HG03469 (cell line): ENCODE results near the gene PCBP3.

Experiments used
- ATAC-seq: cut with Tn5 transposase; IDR thresholded peaks from one replicate; pipeline ENCODE4 v1.9.1; 2021; ENCODE audit warnings: mild to moderate bottlenecking, moderate library complexity, moderate number of reproducible peaks; ENCODE audit not compliant: unreplicated experiment

Gene PCBP3

DNA sequence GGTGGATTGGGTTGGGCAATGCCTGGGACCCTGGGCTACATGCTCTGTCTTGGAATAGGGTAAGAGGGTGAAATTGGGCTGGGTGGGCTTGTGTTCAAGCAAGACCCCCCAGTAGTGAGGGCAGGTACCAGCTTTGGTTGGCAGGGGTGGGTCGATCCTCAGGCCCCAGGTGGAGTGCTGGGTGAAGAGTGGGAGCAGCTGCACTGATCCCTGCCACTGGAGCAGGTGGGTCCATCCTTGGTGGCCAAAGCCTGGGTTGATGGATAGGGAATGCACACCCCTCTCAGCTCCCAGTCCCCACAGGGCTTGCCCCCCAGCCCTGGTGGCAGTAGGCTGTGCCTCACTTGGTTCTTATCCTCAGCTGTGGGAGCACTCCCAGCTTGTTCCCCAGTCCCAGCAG is 135.2 kb downstream of the PCBP3 start:
- ATAC-seq = no peak

- ATAC-seq = no peak
These were observed 135.7 kb downstream of the PCBP3 start for GRCh38 chr21:45779226-45779625.

- ATAC-seq = no peak
These were observed 137.1 kb downstream of the PCBP3 start for GRCh38 chr21:45780647-45781046.

DNA sequence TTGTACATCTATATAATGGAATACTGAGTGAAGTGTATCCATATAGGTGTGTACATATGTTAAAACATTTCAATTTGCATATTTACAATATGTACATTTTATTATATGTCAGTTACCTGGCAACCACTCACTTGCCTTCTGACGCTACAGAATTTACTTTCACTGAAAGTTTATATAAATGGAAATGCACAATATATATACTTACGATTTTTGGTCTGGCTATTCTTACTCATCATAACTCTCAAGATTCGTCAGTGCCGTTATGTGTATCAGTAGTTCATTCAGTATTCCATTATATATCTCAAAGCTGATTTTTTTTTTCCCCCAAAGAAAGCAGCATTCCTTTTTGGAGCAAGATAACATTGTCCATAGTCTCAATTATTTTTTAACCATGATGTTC is 138.2 kb downstream of the PCBP3 start:
- no peak for ATAC-seq

- ATAC-seq = no peak
These were observed 143.1 kb downstream of the PCBP3 start for GRCh38 chr21:45786660-45787059.

DNA sequence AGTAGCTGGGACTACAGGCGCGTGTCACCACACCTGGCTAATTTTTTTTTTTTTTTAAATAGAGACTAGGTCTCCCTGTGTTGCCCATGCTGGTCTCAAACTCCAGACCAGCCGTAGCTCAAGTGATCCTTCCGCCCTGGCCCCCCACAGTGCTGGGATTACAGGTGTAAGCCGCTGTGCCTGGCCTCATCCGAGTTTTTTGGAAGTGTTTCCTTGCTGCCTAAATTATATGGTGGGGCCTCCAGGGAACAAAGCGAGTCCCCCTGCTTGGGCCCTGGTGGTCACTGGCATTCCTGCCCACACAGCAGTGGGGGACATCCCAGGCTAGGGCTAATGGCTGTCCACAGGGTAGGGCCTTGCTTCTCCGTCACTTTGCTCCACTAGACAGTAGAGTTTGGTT is 143.8 kb downstream of the PCBP3 start:
- no peak for ATAC-seq

GRCh38 chr21:45788198-45788597 is 144.7 kb downstream of the PCBP3 start:
- no peak for ATAC-seq

DNA sequence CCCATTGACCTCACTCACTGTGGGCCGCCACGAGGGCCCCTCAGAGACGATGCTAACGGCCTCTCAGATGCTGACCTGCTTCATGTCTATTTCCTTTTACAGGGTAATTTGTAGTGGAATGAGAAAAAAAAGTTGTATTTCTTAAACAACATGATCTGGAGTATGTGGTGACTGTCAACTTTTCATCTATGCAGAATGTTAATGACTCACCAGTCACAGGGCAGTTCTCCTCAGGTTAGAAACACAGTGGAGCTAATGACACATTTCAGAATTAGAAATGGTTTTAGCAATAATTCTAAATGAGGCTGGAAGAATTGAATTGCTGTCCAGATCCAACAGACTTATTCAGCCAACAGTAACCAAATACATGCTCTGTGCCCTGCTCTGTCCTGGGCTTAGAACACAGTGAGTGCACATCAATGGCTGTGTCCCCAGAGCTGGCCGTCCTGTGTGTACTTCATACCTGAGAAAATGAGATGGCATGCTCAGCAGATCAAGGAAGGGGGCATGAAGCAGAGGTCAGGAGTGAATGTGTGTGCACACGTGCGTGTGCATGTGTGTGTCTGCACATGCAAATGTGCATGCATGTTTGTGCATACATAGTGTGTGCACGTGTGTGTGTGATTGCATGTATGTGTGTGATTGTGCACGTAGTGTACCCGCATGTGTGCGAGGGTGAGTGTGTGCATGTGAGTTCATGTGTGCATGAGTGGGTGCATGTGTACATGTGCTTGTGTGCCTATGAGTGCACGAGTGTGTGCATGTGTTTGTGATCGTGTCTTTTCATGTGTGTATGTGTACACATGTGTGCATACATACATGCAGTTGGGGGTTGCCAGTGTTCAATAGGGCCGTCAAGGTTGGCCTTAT is 145.3 kb downstream of the PCBP3 start:
- ATAC-seq = no peak

DNA sequence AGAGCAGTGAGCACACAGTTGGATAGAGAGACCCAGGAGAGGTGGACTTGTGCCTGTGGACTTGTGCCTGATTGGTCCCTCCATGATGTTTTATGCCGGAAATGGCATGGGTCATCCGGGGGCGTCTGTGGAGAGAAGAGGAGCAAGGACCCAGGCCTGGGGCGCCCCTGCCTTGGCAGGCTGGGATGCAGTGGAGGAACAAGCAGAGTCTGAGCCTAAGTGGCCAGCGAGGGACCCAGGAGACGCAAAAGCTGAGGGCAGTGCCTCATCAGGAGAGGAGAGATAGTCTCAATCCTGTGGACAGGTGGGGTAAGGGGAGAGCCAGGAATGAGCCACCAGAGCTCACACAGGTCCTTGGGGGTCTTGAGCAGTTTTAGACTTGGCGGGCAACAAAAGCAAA is 146.9 kb downstream of the PCBP3 start:
- ATAC-seq = no peak

- no peak for ATAC-seq
These were observed 148.3 kb downstream of the PCBP3 start for GRCh38 chr21:45791562-45792418.

DNA sequence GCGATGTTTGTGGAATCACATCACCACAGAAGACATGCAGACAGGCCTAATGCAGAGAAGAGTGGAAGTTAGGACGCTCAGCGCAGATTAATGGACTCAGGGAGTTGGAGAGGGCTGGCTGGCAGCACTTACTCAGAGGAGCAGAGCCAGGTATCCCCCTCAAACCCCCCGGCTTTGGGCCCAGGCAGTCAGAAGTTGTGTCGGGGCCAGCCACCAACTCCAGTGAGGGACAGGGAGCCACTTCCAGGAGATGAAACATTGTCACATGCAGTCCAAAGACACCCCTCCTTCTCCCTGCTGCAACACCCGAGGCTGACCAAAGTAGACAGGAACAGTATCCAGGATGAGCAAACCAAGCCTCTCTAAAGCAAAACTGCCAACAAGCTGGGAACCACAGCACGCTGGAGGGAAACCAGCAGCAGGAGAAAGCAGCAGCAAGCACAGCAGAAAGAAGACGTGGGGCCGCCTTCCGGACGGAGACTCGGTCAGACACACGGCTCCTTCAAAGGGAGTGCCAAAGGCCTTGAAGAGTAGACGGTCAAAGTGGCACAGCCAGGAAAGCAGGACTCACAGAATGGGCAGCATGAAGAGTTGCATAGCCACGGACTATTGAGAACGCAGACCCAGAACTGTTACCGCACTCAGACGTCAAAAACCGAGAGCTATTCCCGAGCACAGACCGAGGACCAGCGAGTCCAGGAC is 149.3 kb downstream of the PCBP3 start:
- no peak for ATAC-seq

GRCh38 chr21:45794027-45794426 is 150.5 kb downstream of the PCBP3 start:
- ATAC-seq = no peak

GRCh38 chr21:45796003-45796402 is 152.5 kb downstream of the PCBP3 start:
- no peak for ATAC-seq

DNA sequence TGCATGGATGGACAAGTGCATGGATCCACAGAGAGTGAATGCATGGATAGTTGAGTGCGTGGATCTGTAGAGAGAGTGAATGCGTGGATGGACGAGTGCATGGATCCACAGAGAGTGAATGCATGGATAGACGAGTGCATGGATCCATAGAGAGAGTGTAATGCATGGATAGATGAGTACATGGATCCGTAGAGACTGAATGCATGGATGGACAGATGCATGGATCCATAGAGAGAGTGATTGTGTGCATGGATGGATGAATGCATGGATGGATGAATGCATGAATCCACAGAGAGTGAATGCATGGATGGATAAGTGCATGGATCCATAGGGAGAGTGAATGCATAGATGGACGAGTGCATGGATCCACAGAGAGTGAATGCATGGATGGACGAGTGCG is 153.8 kb downstream of the PCBP3 start:
- ATAC-seq = no peak

GRCh38 chr21:45799765-45800338 is 156.3 kb downstream of the PCBP3 start:
- no peak for ATAC-seq

DNA sequence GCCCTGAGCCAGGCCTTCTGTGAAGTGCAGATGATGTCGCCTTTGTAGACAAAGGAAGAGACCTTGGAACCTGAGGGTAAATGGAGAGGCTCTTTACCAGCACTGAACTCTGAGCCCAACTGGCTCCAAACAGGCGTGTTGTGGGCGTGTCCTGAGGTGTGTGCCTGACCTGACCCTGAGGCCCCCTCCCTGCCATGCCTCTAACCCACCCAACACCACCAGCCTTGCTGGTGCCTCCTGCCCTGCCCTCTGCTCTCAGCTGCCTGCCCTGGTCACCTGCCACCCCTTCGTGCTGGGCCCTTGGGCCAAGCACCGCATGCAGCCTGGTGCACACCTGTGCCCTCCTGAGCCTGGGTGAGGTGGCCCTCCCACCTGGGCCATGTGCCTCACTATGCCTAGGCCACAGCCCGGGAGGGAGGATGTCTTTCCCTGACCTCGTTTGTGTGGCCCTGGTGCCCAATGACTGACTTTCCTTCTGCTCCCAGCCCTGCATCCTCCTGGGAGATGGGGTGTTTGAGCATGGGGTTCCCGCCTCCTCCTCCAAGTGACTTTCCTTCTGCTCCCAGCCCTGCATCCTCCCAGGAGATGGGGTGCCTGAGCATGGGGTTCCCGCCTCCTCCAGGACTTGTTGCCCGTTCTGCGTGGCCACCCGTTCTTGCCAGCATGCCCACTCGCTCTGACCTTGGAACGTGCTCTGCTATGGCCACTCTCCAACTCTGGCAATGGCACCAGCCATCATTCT is 157.0 kb downstream of the PCBP3 start:
- ATAC-seq = no peak

DNA sequence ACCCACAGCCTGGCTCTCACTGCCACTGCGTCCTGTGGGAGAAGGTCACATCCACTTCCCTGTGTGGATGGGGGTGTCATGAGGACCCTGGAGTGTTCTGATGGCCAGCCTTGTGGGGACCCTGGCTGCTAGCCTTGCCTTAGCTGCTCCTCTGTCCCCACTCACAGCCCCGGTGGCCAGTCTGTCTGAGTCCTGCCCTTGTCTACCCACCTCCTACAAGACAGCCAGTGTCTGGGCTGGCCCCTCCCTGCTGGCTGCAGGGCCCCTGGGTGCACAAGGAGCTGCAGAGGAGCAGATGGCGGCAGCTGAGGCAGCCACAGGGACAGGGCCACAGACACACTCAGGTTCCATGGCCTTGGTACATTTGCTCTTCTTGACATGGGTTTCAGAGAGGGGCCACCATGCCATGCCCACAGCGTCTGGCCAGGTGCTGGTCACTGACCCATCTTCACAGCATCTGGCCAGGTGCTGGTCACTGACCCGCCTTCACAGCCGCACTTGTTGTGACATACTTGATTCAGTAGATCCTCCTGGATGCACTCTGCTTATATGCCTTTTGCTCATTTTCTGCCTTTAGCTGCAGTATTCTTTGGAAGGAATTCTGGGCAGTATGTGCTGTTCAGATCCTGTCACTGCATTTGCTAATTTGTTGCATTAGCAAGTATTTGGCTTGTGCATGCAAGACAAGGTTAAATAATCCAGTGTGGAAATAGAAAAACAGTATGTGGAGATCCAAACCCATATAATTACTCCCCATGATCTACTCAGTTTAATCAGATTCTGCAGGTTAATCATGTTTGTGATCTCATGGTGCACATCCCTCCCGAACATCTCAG is 157.8 kb downstream of the PCBP3 start:
- no peak for ATAC-seq

DNA sequence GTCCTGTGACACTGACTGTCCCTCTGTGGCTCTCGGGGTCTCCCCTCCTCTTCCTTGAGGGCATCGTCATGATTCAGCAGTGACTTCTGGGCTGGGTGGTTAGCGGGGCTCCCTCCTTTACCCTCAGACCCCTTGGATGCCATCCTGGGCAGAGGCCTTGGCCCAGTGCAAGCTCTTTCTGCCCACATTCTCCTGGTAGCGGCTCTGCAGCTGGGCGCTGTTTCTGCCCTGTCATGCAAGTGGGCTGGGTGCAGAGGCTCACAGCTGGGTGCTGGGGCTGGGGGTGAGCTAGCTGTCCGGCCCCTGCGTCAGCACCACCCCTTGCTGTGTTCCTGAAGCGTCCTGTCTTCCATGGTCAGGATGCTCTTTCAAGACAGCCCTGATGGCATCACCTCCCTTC is 158.5 kb downstream of the PCBP3 start:
- no peak for ATAC-seq

GRCh38 chr21:45802425-45802824 is 158.9 kb downstream of the PCBP3 start:
- ATAC-seq = no peak
